HCT116 (cell line): Measurements from ENCODE around the gene STK17A. TPM values are rescaled to one million over a fixed set of nuclear protein-coding genes. Genes with fewer than 3 reads are reported as not detected.

Experiments used
- ATAC-seq: fragments of 200-7000 bp; cut with Tn5 transposase; 2 replicates; pipeline ENCODE4 v1.9.1; 2020; ENCODE audit warnings: mild to moderate bottlenecking, moderate library complexity
- BruUV-seq: library from RNA; stranded (reverse); fragments of 400-500 nt; replicated peaks from 2 replicates; lab custom pipeline; 2021; lab: Mats Ljungman, UMichigan
- CTCF ChIA-PET: fragments of 300-600 bp; sonication (Branson Sonifier 250); formaldehyde crosslinking; loops from one replicate; lab custom pipeline; 2021; ENCODE audit warnings: antibody characterized with exemption; lab: Charles Lee
- POLR2A ChIA-PET: fragments of 300-600, 350-600 bp; sonication (Branson Sonifier 250); formaldehyde crosslinking; loops from one replicate; lab custom pipeline; 2021; ENCODE audit warnings: antibody characterized with exemption; lab: Charles Lee
- RAD21 ChIA-PET, 2 experiments: fragments of 300-600 bp; sonication (Branson Sonifier 250); formaldehyde crosslinking; loops; one replicate each; lab custom pipeline; 2023; ENCODE audit warnings: low total read pairs in 2 of 2; ENCODE audit not compliant: uncharacterized antibody in 2 of 2, unreplicated experiment in 2 of 2, low non-redundant PET in 1 of 2; lab: Charles Lee
- DNase-seq: peaks from one replicate; pipeline ENCODE4 v3.0.0-alpha.2; 2010; ENCODE audit warnings: low read depth, low spot score
- H2AFZ ChIP-seq: fragments of 200-600 bp; shearing (Covaris generic), sonication (generic); 2 replicates; pipeline ENCODE4 v1.6.1; 2017; ENCODE audit warnings: low read depth, mixed run types, mixed read lengths, antibody characterized with exemption, low read length; ENCODE audit not compliant: poor library complexity, severe bottlenecking
- H3K27ac ChIP-seq: 2 replicates; pipeline ENCODE4 v1.5.1; 2012; ENCODE audit warnings: low read depth, low read length
- H3K27me3 ChIP-seq: fragments of 200-600 bp; sonication (generic); 2 replicates; pipeline ENCODE4 v1.6.1; 2016; ENCODE audit warnings: mixed run types, low read length, mixed read lengths; ENCODE audit not compliant: insufficient read depth
- H3K36me3 ChIP-seq, 2 experiments: fragments of 200-500 bp in 1 of 2; fragments of 200-600 bp in 1 of 2; sonication (Bioruptor generic) in 1 of 2; sonication (generic) in 1 of 2; 2 replicates each; pipeline versions ENCODE4 v1.5.1 to v1.6.1; 2014 to 2016; ENCODE audit warnings: low read length in 2 of 2, inconsistent platforms in 1 of 2, mixed read lengths in 1 of 2, mixed run types in 1 of 2; ENCODE audit not compliant: insufficient read depth in 2 of 2, control insufficient read depth in 1 of 2
- H3K4me1 ChIP-seq, 2 experiments: fragments of 200-600 bp in 1 of 2; sonication (generic) in 1 of 2; 2 replicates each; pipeline versions ENCODE4 v1.5.1 to v1.6.1; 2012 to 2017; ENCODE audit warnings: low read length in 2 of 2, inconsistent platforms in 1 of 2, mild to moderate bottlenecking in 1 of 2, mixed read lengths in 1 of 2, mixed run types in 1 of 2, moderate library complexity in 1 of 2; ENCODE audit not compliant: insufficient read depth in 2 of 2, control insufficient read depth in 1 of 2
- H3K4me2 ChIP-seq: fragments of 200-600 bp; sonication (generic); 2 replicates; pipeline ENCODE4 v1.6.1; 2017; ENCODE audit warnings: mixed run types, low read length, mixed read lengths
- H3K4me3 ChIP-seq, 2 experiments: fragments of 200-600 bp in 1 of 2; sonication (generic) in 1 of 2; replicated peaks in 1 of 2; 2 replicates each; pipeline ENCODE4 v1.5.1; 2011 to 2016; ENCODE audit warnings: low read length in 2 of 2, control low read depth in 1 of 2, low read depth in 1 of 2, mild to moderate bottlenecking in 1 of 2, mixed read lengths in 1 of 2, mixed run types in 1 of 2
- H3K79me2 ChIP-seq: fragments of 200-600 bp; sonication (generic); 2 replicates; pipeline ENCODE4 v1.6.1; 2017; ENCODE audit warnings: mild to moderate bottlenecking, mixed run types, low read length, moderate library complexity, mixed read lengths; ENCODE audit not compliant: insufficient read depth
- H3K9ac ChIP-seq: fragments of 200-600 bp; sonication (generic); 2 replicates; pipeline ENCODE4 v1.6.1; 2016; ENCODE audit warnings: low read length, mixed read lengths
- H3K9me2 ChIP-seq: fragments of 200-600 bp; sonication (generic), shearing (Covaris generic); 2 replicates; pipeline ENCODE4 v1.6.1; 2017; ENCODE audit warnings: mixed run types, mild to moderate bottlenecking, moderate library complexity; ENCODE audit not compliant: insufficient read depth
- H3K9me3 ChIP-seq, 2 experiments: fragments of 200-500 bp in 1 of 2; fragments of 200-600 bp in 1 of 2; sonication (Bioruptor generic) in 1 of 2; sonication (generic) in 1 of 2; 2 replicates each; pipeline ENCODE4 v1.6.1; 2014 to 2017; ENCODE audit warnings: low read length in 2 of 2, mixed read lengths in 2 of 2, inconsistent platforms in 1 of 2, low read depth in 1 of 2, mild to moderate bottlenecking in 1 of 2, mixed run types in 1 of 2, moderate library complexity in 1 of 2; ENCODE audit not compliant: control insufficient read depth in 1 of 2, insufficient read depth in 1 of 2
- H4K20me1 ChIP-seq: fragments of 200-600 bp; sonication (generic), shearing (Covaris generic); 2 replicates; pipeline ENCODE4 v1.6.1; 2017; ENCODE audit warnings: mixed run types, mild to moderate bottlenecking, moderate library complexity; ENCODE audit not compliant: insufficient read depth
- ATF3 ChIP-seq: IDR thresholded peaks from 2 replicates; pipeline ENCODE4 v1.6.1; 2012
- CTCF ChIP-seq, 3 experiments: fragments of 200-600 bp in 1 of 3; sonication (generic) in 1 of 3; IDR thresholded peaks in 2 of 3; conservative IDR thresholded peaks in 1 of 3; 2 replicates each; pipeline ENCODE4 v1.5.1; 2012 to 2017; ENCODE audit warnings: low read depth in 2 of 3, low read length in 2 of 3, antibody characterized with exemption in 1 of 3, borderline replicate concordance in 1 of 3, control low read depth in 1 of 3, mild to moderate bottlenecking in 1 of 3, mixed read lengths in 1 of 3, mixed run types in 1 of 3, moderate library complexity in 1 of 3; ENCODE audit not compliant: insufficient read depth in 1 of 3
- EGR1 ChIP-seq: IDR thresholded peaks from 2 replicates; pipeline ENCODE4 v1.6.1; 2012; ENCODE audit warnings: low read depth
- ELF1 ChIP-seq: IDR thresholded peaks from 2 replicates; pipeline ENCODE4 v1.6.1; 2012; ENCODE audit warnings: low read depth, borderline replicate concordance
- EZH2phosphoT487 ChIP-seq: fragments of 200-600 bp; IDR thresholded peaks from 2 replicates; pipeline ENCODE4 v1.6.1; 2018; ENCODE audit warnings: antibody characterized with exemption, borderline replicate concordance
- MAX ChIP-seq: IDR thresholded peaks from 2 replicates; pipeline ENCODE4 v1.6.1; 2012
- TCF7L2 ChIP-seq: IDR thresholded peaks from 2 replicates; pipeline ENCODE4 v1.7.0; 2011; ENCODE audit warnings: borderline replicate concordance, inconsistent platforms; ENCODE audit not compliant: insufficient read depth, insufficient read length; ENCODE audit errors: extremely low read depth
- YY1 ChIP-seq: IDR thresholded peaks from 2 replicates; pipeline ENCODE4 v1.6.1; 2011; ENCODE audit warnings: low read length, low read depth, moderate library complexity, mild to moderate bottlenecking; ENCODE audit not compliant: insufficient replicate concordance; ENCODE audit errors: extremely low read depth
- ZFX ChIP-seq: fragments of 450-650 bp; IDR thresholded peaks from 2 replicates; pipeline ENCODE4 v1.6.1; 2017
- intact Hi-C: fragments of 100-400 bp; cut with micrococcal nuclease; formaldehyde crosslinking; loops from 2 replicates; pipeline ENCODE4 v1.10.0; 2022
- total RNA-seq: library from RNA; stranded (reverse); gene quantifications from one replicate; pipeline ENCODE4 v1.2.1, GENCODE V29; 2021; ENCODE audit not compliant: unreplicated experiment

Gene STK17A
- total RNA-seq, 1 experiment from 2014 or later: 14.8 TPM

GRCh38 chr7:43535031-43535451 is 47.9 kb upstream of the STK17A start:
- no peak for TF ChIP-seq MAX
- TF ChIP-seq EZH2phosphoT487: no peak
- TF ChIP-seq EGR1: no peak
- no peak for TF ChIP-seq YY1
- no peak for TF ChIP-seq ELF1
- TF ChIP-seq ZFX: no peak
- TF ChIP-seq CTCF (IDR thresholded peaks at IDR 0.05 in 2 of 3, conservative IDR thresholded peaks at IDR 0.05 in 1 of 3; ENCODE audit: borderline replicate concordance in 1 of 3, insufficient read depth in 1 of 3, low read depth in 2 of 3, low read length in 2 of 3): no peak
- TF ChIP-seq TCF7L2: no peak
- TF ChIP-seq ATF3: no peak
- Histone ChIP-seq H3K36me3 (no peaks in the 10 kb centered on the region), H4K20me1 (no peaks in the 10 kb centered on the region), H3K27me3 (no peaks in the 10 kb centered on the region), H2AFZ (no peak overlapping the region), H3K27ac (no peak overlapping the region), H3K79me2 (no peaks in the 10 kb centered on the region), H3K4me1 (no peaks in the 10 kb centered on the region), H3K4me3 (no peak overlapping the region), H3K9me2 (no peaks in the 10 kb centered on the region), H3K9ac (no peak overlapping the region), H3K9me3 (no peaks in the 10 kb centered on the region), H3K4me2 (no peak overlapping the region)
- BruUV-seq: no TSS peak
- ChIA-PET RAD21 (no interaction called here), POLR2A (no interaction called here), CTCF (no interaction called here)
- intact Hi-C loops: no loop called here
- ATAC-seq (no peak), DNase-seq (no peak)
